Activated T-helper 17 cell treated with anti-CD3 and anti-CD28 coated beads, Interleukin-2, amount 50 U/mL, for 72 hours (primary cell): Measurements from ENCODE around the gene TPCN2. TPM values are rescaled to one million over a fixed set of nuclear protein-coding genes. Genes with fewer than 3 reads are reported as not detected.
"Not testable (repeated sequence)": the region's sequence is repeated elsewhere in the genome, so short reads cannot be mapped to it uniquely, and the experiment has no call there.

Source experiments
- ATAC-seq: fragments of 150-1000 bp; cut with Tn5 transposase; replicated peaks from 2 replicates; pipeline ENCODE4 v1.10.0; 2021; ENCODE audit warnings: mild to moderate bottlenecking, moderate library complexity
- H3K27ac Mint-ChIP-seq: one replicate; pipeline ENCODE4 v1.8.0; 2022; ENCODE audit warnings: mixed read lengths
- H3K27me3 Mint-ChIP-seq: one replicate; pipeline ENCODE4 v1.8.0; 2022; ENCODE audit warnings: mixed read lengths
- H3K36me3 Mint-ChIP-seq: one replicate; pipeline ENCODE4 v1.8.0; 2022; ENCODE audit warnings: low read depth, mild to moderate bottlenecking, mixed read lengths
- H3K4me1 Mint-ChIP-seq: one replicate; pipeline ENCODE4 v1.8.0; 2022; ENCODE audit warnings: mixed read lengths
- H3K4me3 Mint-ChIP-seq: one replicate; pipeline ENCODE4 v1.8.0; 2022; ENCODE audit warnings: mild to moderate bottlenecking, mixed read lengths
- H3K9me3 Mint-ChIP-seq: one replicate; pipeline ENCODE4 v1.8.0; 2022; ENCODE audit warnings: mixed read lengths
- total RNA-seq, 2 donors: library from RNA; stranded (reverse); gene quantifications; one replicate each; pipeline ENCODE4 v1.2.3, GENCODE V29; 2022

The TPCN2 gene
- total RNA-seq, 2 donors from 2014 or later, result 12.8 to 15.9 TPM

DNA sequence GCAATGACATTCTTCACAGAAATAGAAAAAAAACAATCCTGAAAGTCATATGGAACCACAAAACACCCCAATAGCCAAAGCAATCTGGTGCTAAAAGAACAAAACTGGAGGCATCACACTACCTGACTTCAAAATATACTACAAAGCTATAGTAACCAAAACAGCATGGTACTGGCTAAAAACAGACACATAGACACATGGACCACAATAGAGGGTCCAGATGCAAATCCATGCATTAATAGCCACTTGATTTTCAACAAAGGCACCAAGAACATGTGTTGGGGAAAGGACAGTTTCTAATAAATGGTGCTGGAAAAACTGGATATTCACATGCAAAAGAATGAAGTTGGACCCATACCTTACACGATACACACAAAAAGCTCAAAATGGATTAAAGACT is 79.2 kb downstream of the TPCN2 start:
- H3K36me3 Mint-ChIP-seq, result no peaks in the 10 kb centered on the region
- ATAC-seq, result no peak
- no peak overlapping the region for H3K4me3 Mint-ChIP-seq
- no peaks in the 10 kb centered on the region for H3K27me3 Mint-ChIP-seq
- H3K9me3 Mint-ChIP-seq, result peaks cover 4% of the 10 kb centered on the region
- H3K27ac Mint-ChIP-seq, result no peak overlapping the region
- H3K4me1 Mint-ChIP-seq, result peaks cover 8% of the 10 kb centered on the region

DNA sequence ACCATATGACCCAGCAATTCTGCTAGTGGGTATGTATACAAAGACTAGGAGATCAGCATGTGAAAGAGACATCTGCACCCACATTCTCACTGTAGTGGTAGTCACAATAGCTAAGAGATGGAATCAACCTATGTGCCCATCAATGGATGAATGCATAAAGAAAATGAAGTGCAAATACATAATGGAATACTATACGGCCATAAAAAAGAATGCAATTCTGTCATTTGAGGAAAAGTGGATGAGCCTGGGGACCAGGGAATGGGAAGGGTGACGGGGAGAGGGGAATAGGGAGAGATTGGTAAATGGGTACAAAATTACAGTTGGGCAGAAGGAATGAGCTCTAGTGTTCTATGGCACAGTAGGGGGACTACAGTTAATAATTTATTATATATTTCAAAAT is 80.3 kb downstream of the TPCN2 start:
- no peak for ATAC-seq
- H3K4me3 Mint-ChIP-seq, result no peak overlapping the region
- no peaks in the 10 kb centered on the region for H3K27me3 Mint-ChIP-seq
- peaks cover 8% of the 10 kb centered on the region for H3K9me3 Mint-ChIP-seq
- no peak overlapping the region for H3K27ac Mint-ChIP-seq
- peaks cover 8% of the 10 kb centered on the region for H3K4me1 Mint-ChIP-seq
- no peaks in the 10 kb centered on the region for H3K36me3 Mint-ChIP-seq

- Mint-ChIP-seq H3K4me1 (peaks cover 5% of the 10 kb centered on the region), H3K27ac (no peak overlapping the region), H3K4me3 (no peak overlapping the region), H3K27me3 (no peaks in the 10 kb centered on the region), H3K36me3 (no peaks in the 10 kb centered on the region), H3K9me3 (peaks cover 8% of the 10 kb centered on the region)
- ATAC-seq, result no peak
Observed at GRCh38 chr11:69129647-69130046, 80.9 kb downstream of the TPCN2 start.

- peaks cover 5% of the 10 kb centered on the region for H3K4me1 Mint-ChIP-seq
Observed at GRCh38 chr11:69130654-69131053, 81.9 kb downstream of the TPCN2 start.

DNA sequence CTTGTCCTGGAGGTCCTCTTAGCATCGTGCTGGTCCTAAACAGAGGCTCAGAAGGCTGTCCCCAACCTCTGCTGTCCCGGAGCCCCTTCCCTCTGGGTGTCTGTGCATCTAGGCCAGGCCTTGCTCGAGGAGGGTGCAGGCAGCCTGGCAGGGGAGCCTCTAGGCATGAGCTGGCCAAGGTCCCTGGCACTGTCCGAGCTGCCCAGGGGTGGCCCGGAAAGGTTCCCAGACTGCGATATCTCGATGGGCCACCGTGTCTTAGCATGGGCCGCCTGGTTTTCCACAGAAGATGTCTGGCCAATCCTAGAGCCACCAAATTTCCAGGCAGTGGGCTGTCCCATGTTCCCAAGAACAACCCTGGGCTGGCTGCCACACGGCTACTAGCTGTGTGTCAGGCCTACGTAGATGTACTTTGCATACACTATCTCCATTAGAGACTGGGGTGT is 82.4 kb downstream of the TPCN2 start:
- no peak for ATAC-seq
- H3K27me3 Mint-ChIP-seq, result no peaks in the 10 kb centered on the region
- peaks cover 8% of the 10 kb centered on the region for H3K9me3 Mint-ChIP-seq
- H3K4me1 Mint-ChIP-seq, result peaks cover 8% of the 10 kb centered on the region
- H3K4me3 Mint-ChIP-seq, result no peak overlapping the region
- H3K36me3 Mint-ChIP-seq, result no peaks in the 10 kb centered on the region
- no peak overlapping the region for H3K27ac Mint-ChIP-seq

More at GRCh38 chr11:69130654-69131053, 81.9 kb downstream of the TPCN2 start:
- Mint-ChIP-seq H3K27ac (no peak overlapping the region), H3K27me3 (no peaks in the 10 kb centered on the region), H3K9me3 (peaks cover 8% of the 10 kb centered on the region), H3K36me3 (no peaks in the 10 kb centered on the region), H3K4me3 (no peak overlapping the region)
- ATAC-seq, result no peak

- Mint-ChIP-seq H3K4me1 (peaks cover 11% of the 10 kb centered on the region), H3K9me3 (peaks cover 8% of the 10 kb centered on the region), H3K36me3 (no peaks in the 10 kb centered on the region), H3K27ac (no peak overlapping the region), H3K4me3 (no peak overlapping the region), H3K27me3 (no peaks in the 10 kb centered on the region)
- no peak for ATAC-seq
Observed at GRCh38 chr11:69131644-69132300, 83.0 kb downstream of the TPCN2 start.

GRCh38 chr11:69132301-69132670 is 83.6 kb downstream of the TPCN2 start:
- Mint-ChIP-seq H3K4me3 (no peak overlapping the region), H3K9me3 (peaks cover 8% of the 10 kb centered on the region), H3K27me3 (no peaks in the 10 kb centered on the region), H3K27ac (no peak overlapping the region), H3K4me1 (peaks cover 11% of the 10 kb centered on the region), H3K36me3 (no peaks in the 10 kb centered on the region)
- ATAC-seq, result no peak

DNA sequence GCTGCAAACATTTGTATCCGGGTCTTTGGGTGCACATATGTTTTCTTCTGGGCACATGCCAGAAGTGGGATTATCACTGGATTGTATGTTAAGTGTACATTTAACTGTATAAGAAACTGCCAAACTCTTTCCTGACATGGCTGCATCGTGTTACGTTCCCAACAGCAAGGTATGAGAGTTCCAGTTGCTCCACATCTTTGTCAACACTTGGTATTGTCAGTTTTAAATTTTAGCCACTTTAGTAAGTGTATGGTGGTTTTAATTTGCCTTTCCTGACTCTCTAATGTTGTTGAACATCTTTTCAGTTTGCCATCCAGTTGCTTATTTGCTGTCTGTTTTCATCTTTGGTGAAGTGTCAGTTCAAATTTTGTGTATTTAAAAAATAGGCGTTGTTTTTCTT is 84.5 kb downstream of the TPCN2 start:
- Mint-ChIP-seq H3K4me3 (no peak overlapping the region), H3K9me3 (peaks cover 8% of the 10 kb centered on the region), H3K36me3 (no peaks in the 10 kb centered on the region), H3K27ac (no peak overlapping the region), H3K27me3 (no peaks in the 10 kb centered on the region), H3K4me1 (peaks cover 11% of the 10 kb centered on the region)
- ATAC-seq, result no peak

GRCh38 chr11:69134182-69134581 is 85.5 kb downstream of the TPCN2 start:
- H3K4me1 Mint-ChIP-seq, result peaks cover 11% of the 10 kb centered on the region
- H3K27me3 Mint-ChIP-seq, H3K4me3 Mint-ChIP-seq, H3K27ac Mint-ChIP-seq, H3K36me3 Mint-ChIP-seq, H3K9me3 Mint-ChIP-seq: not testable (repeated sequence)
- ATAC-seq, result peak; percentile 74

- H3K4me1 Mint-ChIP-seq, result peaks cover 11% of the 10 kb centered on the region
- no peak overlapping the region for H3K27ac Mint-ChIP-seq
- H3K27me3 Mint-ChIP-seq, result no peaks in the 10 kb centered on the region
- no peak for ATAC-seq
- no peak overlapping the region for H3K4me3 Mint-ChIP-seq
- H3K9me3 Mint-ChIP-seq, result peaks cover 4% of the 10 kb centered on the region
- H3K36me3 Mint-ChIP-seq, result no peaks in the 10 kb centered on the region
Observed at GRCh38 chr11:69134957-69135356, 86.2 kb downstream of the TPCN2 start.

DNA sequence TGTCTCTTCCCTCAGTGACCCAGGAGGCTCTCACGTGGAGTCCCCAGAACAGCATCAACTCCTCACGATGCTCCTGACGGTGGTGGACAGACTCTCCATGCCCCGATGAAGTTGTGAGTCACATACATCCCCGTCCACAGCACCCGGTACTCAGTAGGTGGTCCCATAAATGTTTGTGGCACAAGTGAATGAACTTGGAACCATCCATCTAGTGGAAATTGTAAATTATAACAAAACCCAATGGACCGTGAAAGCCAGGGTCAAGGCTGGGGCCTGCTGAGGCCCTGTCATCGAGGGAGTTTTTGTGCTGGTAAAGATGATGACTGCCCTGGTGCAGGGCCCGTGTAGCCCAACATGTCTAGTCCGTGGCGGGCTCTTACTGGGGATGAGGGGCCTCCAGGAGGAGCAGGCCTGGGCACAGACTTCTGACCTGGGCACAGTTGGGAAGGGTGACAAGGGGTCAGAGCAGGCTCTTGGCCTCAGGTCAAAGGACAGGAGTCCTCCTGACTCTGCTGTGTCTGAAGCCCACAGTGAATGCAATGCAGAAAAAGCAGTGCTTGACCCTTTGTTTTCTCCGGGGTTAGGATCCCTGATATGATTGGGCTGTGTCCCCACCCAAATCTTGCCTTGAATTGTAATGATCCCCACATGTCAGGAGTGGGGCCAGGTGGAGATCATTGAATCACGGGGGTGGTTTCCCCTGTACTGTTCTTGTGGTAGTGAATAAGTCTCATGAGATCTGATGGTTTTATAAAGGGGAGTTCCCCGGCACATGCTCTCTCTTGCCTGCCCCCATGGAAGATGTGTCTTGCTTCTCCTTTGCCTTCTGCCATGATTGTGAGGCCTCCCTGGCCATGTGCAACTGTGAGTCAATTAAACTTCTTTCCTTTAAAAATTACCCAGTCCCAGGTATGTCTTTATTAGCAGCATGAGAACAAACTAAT is 87.0 kb downstream of the TPCN2 start:
- peak; percentile 80 for ATAC-seq
- Mint-ChIP-seq H3K4me1 (peaks cover 11% of the 10 kb centered on the region), H3K27me3 (no peaks in the 10 kb centered on the region), H3K36me3 (no peaks in the 10 kb centered on the region), H3K9me3 (peaks cover 4% of the 10 kb centered on the region), H3K4me3 (peak overlapping the region; percentile 21), H3K27ac (peak overlapping the region; percentile 63)

- H3K27ac Mint-ChIP-seq, result peak overlapping the region; percentile 63
- H3K4me1 Mint-ChIP-seq, result peaks cover 11% of the 10 kb centered on the region
- H3K27me3 Mint-ChIP-seq, result no peaks in the 10 kb centered on the region
- H3K4me3 Mint-ChIP-seq, result peak overlapping the region; percentile 21
- H3K9me3 Mint-ChIP-seq, result peaks cover 4% of the 10 kb centered on the region
- ATAC-seq, result no peak
- no peaks in the 10 kb centered on the region for H3K36me3 Mint-ChIP-seq
Observed at GRCh38 chr11:69136471-69136870, 87.7 kb downstream of the TPCN2 start.

DNA sequence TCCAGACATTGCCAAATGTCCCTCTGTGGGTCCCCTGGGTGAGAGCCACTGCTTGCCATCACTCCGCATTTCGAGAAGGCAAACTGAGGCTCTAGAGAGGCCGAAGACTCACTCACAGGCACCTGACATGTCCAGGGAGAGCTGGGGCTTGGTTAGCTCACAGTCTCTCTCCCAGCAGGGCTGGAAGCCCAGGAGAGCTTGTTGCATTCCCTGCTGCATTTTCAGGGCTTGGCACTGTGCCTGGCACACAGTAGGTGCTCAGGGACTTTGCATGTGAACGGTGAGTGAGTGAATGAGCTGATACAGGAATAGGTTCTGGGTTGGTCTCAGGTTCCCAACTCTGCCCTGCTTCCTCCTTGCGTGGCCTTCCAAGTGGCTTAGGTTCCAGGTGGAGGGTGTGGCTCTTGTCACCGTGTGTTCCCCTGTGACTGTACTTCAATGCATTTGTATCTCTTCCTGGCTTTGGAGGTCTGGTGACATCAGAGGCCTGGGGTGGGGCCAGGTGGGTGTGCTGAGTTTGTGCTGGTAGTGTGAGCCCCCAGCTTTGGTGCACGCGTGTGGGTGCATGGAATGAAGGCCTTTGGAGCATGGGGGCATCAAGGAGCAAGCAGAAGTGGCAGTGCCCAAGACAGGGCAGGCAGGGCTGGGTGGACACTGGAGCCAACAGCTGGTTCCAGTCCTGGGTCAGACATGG is 88.6 kb downstream of the TPCN2 start:
- Mint-ChIP-seq H3K9me3 (peaks cover 4% of the 10 kb centered on the region), H3K36me3 (no peaks in the 10 kb centered on the region), H3K27ac (no peak overlapping the region), H3K27me3 (no peaks in the 10 kb centered on the region), H3K4me1 (peaks cover 11% of the 10 kb centered on the region), H3K4me3 (no peak overlapping the region)
- ATAC-seq, result no peak

DNA sequence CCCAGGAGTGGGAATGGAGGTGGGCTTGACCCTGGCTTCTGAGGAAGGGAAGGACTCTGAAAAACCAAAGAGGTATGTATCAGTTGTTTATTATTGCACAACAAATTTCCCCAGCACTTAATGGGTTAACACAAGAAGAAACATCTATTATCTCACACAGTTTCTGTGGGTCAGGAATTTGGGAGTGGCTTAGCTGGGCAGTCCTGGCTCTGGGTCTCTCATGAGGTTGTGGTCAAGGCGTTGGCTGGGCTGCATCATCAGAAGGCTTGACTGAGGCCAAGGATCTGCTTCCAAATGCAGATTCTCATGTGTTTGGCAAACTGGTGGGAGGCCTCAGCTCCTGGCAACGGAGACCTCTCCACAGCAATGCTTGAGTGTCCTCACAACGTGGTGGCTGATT is 89.5 kb downstream of the TPCN2 start:
- H3K9me3 Mint-ChIP-seq, result peaks cover 3% of the 10 kb centered on the region
- H3K4me3 Mint-ChIP-seq, result no peak overlapping the region
- H3K4me1 Mint-ChIP-seq, result peaks cover 11% of the 10 kb centered on the region
- no peaks in the 10 kb centered on the region for H3K36me3 Mint-ChIP-seq
- no peaks in the 10 kb centered on the region for H3K27me3 Mint-ChIP-seq
- no peak for ATAC-seq
- H3K27ac Mint-ChIP-seq, result no peak overlapping the region
